ENCODE results near the gene NONO. TPM values are rescaled to one million over a fixed set of nuclear protein-coding genes. Genes with fewer than 3 reads are reported as not detected.
"Not testable (repeated sequence)": the region's sequence is repeated elsewhere in the genome, so short reads cannot be mapped to it uniquely, and the experiment has no call there.

Gene NONO
- total and polyA plus RNA-seq, 7 donors: 79.8 to 214 (median 170) TPM

DNA sequence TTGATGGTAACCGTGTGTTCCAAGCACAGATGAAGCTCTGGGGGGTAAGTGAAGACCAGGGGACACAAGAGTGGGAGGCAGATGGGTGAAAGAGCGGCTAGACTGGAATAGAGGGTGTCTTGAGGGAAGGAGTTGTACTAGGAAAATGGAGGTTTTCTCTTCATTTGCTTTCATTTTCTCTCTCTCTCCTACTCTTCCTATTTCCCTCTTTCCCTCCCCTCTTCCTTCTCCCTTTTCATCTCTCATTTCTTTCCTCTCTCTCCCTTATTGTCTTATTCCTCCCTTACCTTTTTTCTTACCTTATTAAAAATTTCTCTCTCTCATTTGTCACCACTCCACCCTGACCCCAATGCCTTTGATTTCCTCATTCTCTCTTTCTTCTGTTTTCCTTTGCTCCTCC lies 21.1 kb downstream of the NONO start:
- H3K27me3 ChIP-seq: no peaks in the 10 kb centered on the region
- 98 to 99% methylated on average over 2 of the region's 2 CpGs for WGBS, 2 donors
- TF ChIP-seq, protein P1, sequence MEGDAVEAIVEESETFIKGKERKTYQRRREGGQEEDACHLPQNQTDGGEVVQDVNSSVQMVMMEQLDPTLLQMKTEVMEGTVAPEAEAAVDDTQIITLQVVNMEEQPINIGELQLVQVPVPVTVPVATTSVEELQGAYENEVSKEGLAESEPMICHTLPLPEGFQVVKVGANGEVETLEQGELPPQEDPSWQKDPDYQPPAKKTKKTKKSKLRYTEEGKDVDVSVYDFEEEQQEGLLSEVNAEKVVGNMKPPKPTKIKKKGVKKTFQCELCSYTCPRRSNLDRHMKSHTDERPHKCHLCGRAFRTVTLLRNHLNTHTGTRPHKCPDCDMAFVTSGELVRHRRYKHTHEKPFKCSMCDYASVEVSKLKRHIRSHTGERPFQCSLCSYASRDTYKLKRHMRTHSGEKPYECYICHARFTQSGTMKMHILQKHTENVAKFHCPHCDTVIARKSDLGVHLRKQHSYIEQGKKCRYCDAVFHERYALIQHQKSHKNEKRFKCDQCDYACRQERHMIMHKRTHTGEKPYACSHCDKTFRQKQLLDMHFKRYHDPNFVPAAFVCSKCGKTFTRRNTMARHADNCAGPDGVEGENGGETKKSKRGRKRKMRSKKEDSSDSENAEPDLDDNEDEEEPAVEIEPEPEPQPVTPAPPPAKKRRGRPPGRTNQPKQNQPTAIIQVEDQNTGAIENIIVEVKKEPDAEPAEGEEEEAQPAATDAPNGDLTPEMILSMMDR (IDR thresholded peaks at IDR 0.05): no peak
- no peak for TF ChIP-seq POLR2A (IDR thresholded peaks at IDR 0.05)
- TF ChIP-seq POLR2AphosphoS5 (IDR thresholded peaks at IDR 0.05): no peak
- TF ChIP-seq EP300 (IDR thresholded peaks at IDR 0.05): no peak
- DNase-seq: no peak
- peaks cover 0 to 11% (median 5%) of the 10 kb centered on the region in 4 donors for H3K36me3 ChIP-seq
- H3K9me3 ChIP-seq: no peaks in the 10 kb centered on the region
- no peak overlapping the region for H3K4me3 ChIP-seq
- H3K27ac ChIP-seq: no peak overlapping the region
- intact Hi-C loops (cut with DNase I): no loop called here
- H3K4me1 ChIP-seq: peaks cover 0 to 14% (median 6%) of the 10 kb centered on the region in 4 donors

- intact Hi-C loops (cut with DNase I): no loop called here
- Histone ChIP-seq H3K36me3 (no peaks in the 10 kb centered on the region), H3K9me3 (no peaks in the 10 kb centered on the region), H3K27me3 (no peaks in the 10 kb centered on the region), H3K4me3 (no peak overlapping the region), H3K27ac (peak overlapping the region in 3 of 4 donors; percentile 24 to 62 (median 37)), H3K4me1 (peaks cover 0 to 11% (median 2%) of the 10 kb centered on the region in 4 donors)
- TF ChIP-seq EP300 (IDR thresholded peaks at IDR 0.05) (no peak), POLR2A (IDR thresholded peaks at IDR 0.05) (no peak), POLR2AphosphoS5 (IDR thresholded peaks at IDR 0.05) (no peak)
- TF ChIP-seq, protein P1 (IDR thresholded peaks at IDR 0.05): no peak
- WGBS, 2 donors: 94 to 97% methylated on average over 7 of the region's 7 CpGs
- DNase-seq: no peak
Measured at GRCh38 chrX:71315917-71316316, 32.5 kb downstream of the NONO start.

DNA sequence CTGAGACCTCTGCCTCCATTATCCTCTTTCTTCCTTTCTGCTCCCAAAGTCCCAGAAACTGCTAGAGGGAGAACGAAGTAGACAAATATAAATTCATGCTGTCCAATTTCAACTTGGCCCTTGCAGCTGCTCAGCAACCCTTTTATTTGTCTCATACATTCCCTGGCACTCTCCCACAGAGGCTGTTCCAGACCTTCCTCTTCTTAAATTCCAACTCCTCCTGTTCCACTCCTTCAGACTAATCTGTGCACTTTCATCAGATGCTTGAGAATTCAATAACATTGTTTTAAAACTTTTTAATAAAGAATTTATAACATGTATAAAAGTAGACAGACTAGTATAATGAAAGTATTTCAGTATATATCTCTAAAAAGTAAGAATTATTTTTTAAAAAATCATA lies 33.5 kb downstream of the NONO start:
- no CpG with 5 or more reads among the region's 1 CpG for WGBS, 2 donors

DNA sequence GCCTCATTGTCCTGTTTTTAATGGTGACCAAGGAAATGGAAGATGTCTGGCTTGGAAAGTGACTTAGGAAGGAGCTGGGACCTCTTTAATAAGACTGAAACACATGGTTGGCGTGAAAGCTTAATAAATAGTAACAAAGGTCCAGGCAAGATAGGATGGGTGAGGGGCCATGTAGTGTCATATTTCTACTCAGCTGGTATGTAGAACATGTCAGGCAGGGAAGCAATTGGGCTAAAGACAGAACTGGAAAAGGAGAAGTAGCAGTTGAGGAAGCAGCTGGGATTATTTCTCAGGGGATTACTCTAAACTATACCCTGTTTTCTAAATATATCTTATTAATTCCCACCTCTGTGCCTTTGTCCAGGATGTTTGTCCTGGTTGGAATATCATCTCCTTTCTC lies 36.7 kb downstream of the NONO start:
- Histone ChIP-seq H3K27ac (no peak overlapping the region), H3K9me3 (no peaks in the 10 kb centered on the region), H3K36me3 (no peaks in the 10 kb centered on the region), H3K4me3 (no peak overlapping the region), H3K27me3 (no peaks in the 10 kb centered on the region), H3K4me1 (peaks cover 0 to 11% (median 7%) of the 10 kb centered on the region in 4 donors)
- DNase-seq: no peak
- WGBS, 2 donors: 85 to 98% methylated on average over 1 of the region's 1 CpG
- intact Hi-C loops (cut with DNase I): no loop called here
- TF ChIP-seq POLR2A (IDR thresholded peaks at IDR 0.05): no peak

More for the DNA sequence above, 33.5 kb downstream of the NONO start:
- H3K4me3 ChIP-seq; DNase-seq; H3K36me3 ChIP-seq; H3K9me3 ChIP-seq; H3K27me3 ChIP-seq; intact Hi-C loops (cut with DNase I): not testable (repeated sequence)
- peaks cover 0 to 11% (median 2%) of the 10 kb centered on the region in 4 donors for H3K4me1 ChIP-seq
- H3K27ac ChIP-seq: peak overlapping the region in 2 of 4 donors; percentile 49 to 62

DNA sequence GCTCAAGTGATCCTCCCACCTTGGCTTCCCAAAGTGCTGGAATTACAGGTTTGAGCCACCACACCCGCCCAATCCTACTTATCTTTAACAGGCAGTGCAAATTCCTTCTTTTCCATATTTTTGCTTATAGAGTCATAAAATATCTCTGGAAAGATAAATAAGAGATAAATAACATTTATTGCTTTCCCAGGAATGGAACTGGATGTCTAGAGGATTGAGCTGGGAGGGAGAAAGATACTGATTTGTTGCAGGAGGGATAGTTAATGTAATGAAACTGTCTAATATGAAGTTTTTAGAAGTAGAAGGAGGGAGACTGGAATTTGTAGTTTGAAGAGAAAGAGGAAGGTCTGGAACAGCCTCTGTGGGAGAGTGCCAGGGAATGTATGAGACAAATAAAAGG lies 38.3 kb downstream of the NONO start:
- peak overlapping the region in 3 of 4 donors; percentile 31 to 52 (median 50) for H3K27ac ChIP-seq
- TF ChIP-seq EP300 (IDR thresholded peaks at IDR 0.05) (no peak), POLR2A (IDR thresholded peaks at IDR 0.05) (no peak), POLR2AphosphoS5 (IDR thresholded peaks at IDR 0.05) (peak in 2 of 4 donors; percentile 29 to 32)
- TF ChIP-seq, protein P1 (IDR thresholded peaks at IDR 0.05): no peak
- H3K4me1 ChIP-seq: peaks cover 0 to 5% (median 3%) of the 10 kb centered on the region in 4 donors
- whole genome bisulfite sequencing, 2 donors: 82 to 86% methylated on average over 1 of the region's 1 CpG
- no peaks in the 10 kb centered on the region for H3K36me3 ChIP-seq
- intact Hi-C loops (cut with DNase I): no loop called here
- H3K4me3 ChIP-seq: no peak overlapping the region
- H3K9me3 ChIP-seq: no peaks in the 10 kb centered on the region
- no peak for DNase-seq
- H3K27me3 ChIP-seq: no peaks in the 10 kb centered on the region

- WGBS, 2 donors: 97 to 99% methylated on average over 11 of the region's 11 CpGs
- H3K4me3 ChIP-seq; intact Hi-C loops (cut with DNase I): not testable (repeated sequence)
Measured at GRCh38 chrX:71324452-71324851, 41.0 kb downstream of the NONO start.

More at GRCh38 chrX:71324452-71324851, 41.0 kb downstream of the NONO start:
- H3K9me3 ChIP-seq, H3K36me3 ChIP-seq, H3K27ac ChIP-seq, DNase-seq, H3K4me1 ChIP-seq, H3K27me3 ChIP-seq: not testable (repeated sequence)
